OCI-LY1 (cell line): ENCODE data around the gene TENM4.

ENCODE experiments used
- CTCF ChIP-seq: fragments of 200-600 bp; sonication (generic), shearing (Covaris generic); IDR thresholded peaks from 2 replicates; pipeline ENCODE4 v1.5.1; 2017; ENCODE audit warnings: mild to moderate bottlenecking, antibody characterized with exemption, low read length, moderate library complexity, mixed read lengths
- EZH2 ChIP-seq: fragments of 200-600 bp; sonication (generic), shearing (Covaris generic); IDR thresholded peaks from 2 replicates; pipeline ENCODE4 v1.8.0; 2017; ENCODE audit warnings: borderline replicate concordance, mixed run types, mild to moderate bottlenecking, antibody characterized with exemption, low read length, moderate library complexity, mixed read lengths

- TF ChIP-seq EZH2 (no peak), CTCF (no peak)
Observed at GRCh38 chr11:79113054-79113690, 327.7 kb downstream of the TENM4 start.
